Activated CD4-positive, alpha-beta T cell treated with anti-CD3 and anti-CD28 coated beads, Interleukin-2, amount 10 ng/mL, durations not matched to agents 7 days and 5 days (primary cell): ENCODE measurements around the gene ZNF146. TPM values are rescaled to one million over a fixed set of nuclear protein-coding genes. Genes with fewer than 3 reads are reported as not detected.
A peak's percentile ranks its signal among the peaks of the same experiment; 100 is the strongest.
"Not testable (repeated sequence)": the region's sequence is repeated elsewhere in the genome, so short reads cannot be mapped to it uniquely, and the experiment has no call there.

Source experiments
- CTCF ChIA-PET: fragments of 350-600 bp; sonication (Branson Sonifier 250); formaldehyde crosslinking; loops from one replicate; lab custom pipeline; 2021; ENCODE audit warnings: antibody characterized with exemption; lab: Charles Lee
- POLR2A ChIA-PET: fragments of 350-600 bp; sonication (Branson Sonifier 250); formaldehyde crosslinking; loops from one replicate; lab custom pipeline; 2021; ENCODE audit warnings: antibody characterized with exemption; lab: Charles Lee
- DNase-seq: peaks from one replicate; pipeline ENCODE4 v3.0.0-alpha.2; 2020
- H3K27ac Mint-ChIP-seq: one replicate; pipeline ENCODE4 v1.8.0; 2021; ENCODE audit warnings: mild to moderate bottlenecking, moderate library complexity, mixed read lengths
- H3K27me3 Mint-ChIP-seq: one replicate; pipeline ENCODE4 v1.8.0; 2021; ENCODE audit warnings: mixed read lengths
- H3K36me3 Mint-ChIP-seq: one replicate; pipeline ENCODE4 v1.8.0; 2021; ENCODE audit warnings: low read depth, mixed read lengths
- H3K4me1 Mint-ChIP-seq: one replicate; pipeline ENCODE4 v1.8.0; 2021; ENCODE audit warnings: mixed read lengths
- H3K4me3 Mint-ChIP-seq: one replicate; pipeline ENCODE4 v1.8.0; 2021; ENCODE audit warnings: mild to moderate bottlenecking, moderate library complexity, mixed read lengths
- H3K9me3 Mint-ChIP-seq: one replicate; pipeline ENCODE4 v1.8.0; 2021; ENCODE audit warnings: mixed read lengths
- total RNA-seq, 2 experiments: library from RNA; stranded (reverse); gene quantifications; one replicate each; pipeline ENCODE4 v1.2.3, GENCODE V29; 2021

ZNF146 gene
- 10 to 100 TPM; 59.5 to 65.0 TPM for total RNA-seq

DNA sequence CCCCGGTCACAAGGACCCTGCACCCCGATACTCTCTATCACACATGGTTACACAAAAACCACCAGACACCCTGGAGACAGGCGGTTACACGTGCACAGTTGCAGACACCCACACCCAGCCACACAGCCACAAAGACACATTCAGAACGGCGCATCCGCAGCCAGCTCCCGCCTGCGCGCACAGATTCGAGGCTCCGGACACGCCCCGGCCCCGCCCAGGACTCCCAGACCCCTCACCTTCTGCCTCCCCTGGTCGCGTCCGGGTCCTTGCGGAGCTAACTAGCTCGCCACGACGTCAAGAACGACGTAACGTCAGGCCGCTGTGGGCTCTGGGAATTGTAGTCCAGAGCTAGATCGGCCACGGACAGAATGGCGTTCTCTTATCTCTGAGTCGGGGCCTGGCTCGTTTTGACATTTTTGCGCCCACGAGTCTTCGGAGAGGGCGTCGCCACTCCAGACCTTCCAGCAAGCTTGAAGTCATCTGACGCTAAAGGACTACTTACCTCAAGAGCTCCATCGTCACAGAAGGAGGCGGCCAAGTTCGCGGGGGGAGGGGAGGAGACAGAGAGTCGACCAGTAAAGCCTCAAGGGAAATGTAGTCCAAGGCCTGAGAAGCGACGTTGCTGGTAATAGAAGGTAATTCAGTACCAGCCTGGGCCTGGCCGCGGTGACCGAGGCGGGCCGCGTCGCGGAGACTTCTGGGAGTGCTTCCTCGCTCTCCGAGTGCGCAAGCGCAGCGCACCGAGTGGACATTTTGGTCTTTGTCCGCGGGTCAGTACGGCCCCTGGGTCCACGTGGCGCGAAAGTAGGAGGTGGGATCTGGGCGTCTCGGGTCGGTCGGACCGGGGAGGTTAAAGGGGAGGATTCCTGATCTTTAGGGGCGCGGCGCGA is at the start of gene ZNF146, which contains the start of gene ZNF565:
ZNF146 (plus strand) TSS at position 721 of the 890 bp plus-strand sequence. CDS start 21,335 bp downstream, outside the sequence.
ZNF565 (minus strand) TSS at position 280 of the 890 bp plus-strand sequence. CDS start 12,680 bp downstream, outside the sequence.
- Mint-ChIP-seq H3K4me1 (peaks cover 20% of the 10 kb centered on the region), H3K27me3 (no peaks in the 10 kb centered on the region), H3K27ac (no peak within 1 kb of the TSS), H3K4me3 (no peak within 1 kb of the TSS), H3K36me3 (peaks cover 31% of the 10 kb centered on the region), H3K9me3 (peaks cover 6% of the 10 kb centered on the region)
- DNase-seq: peak; percentile 98
- CTCF ChIA-PET: interaction anchor here (0.6 to 1.8 kb wide), 7 partner anchors 8 to 558 kb away, joined by 3 to 11 read pairs (median 4); partner anchors contain the start of gene ZNF850
- POLR2A ChIA-PET: interaction anchor here (0.5 to 0.6 kb wide), 3 partner anchors 202 to 1538 kb away, joined by 3 to 5 read pairs (median 3); partner anchors contain the start of gene SCGB2B2

- Mint-ChIP-seq H3K4me3 (no peak overlapping the region), H3K27ac (peak overlapping the region; percentile 43), H3K27me3 (no peaks in the 10 kb centered on the region), H3K36me3 (no peaks in the 10 kb centered on the region), H3K9me3 (no peaks in the 10 kb centered on the region), H3K4me1 (peaks cover 5% of the 10 kb centered on the region)
- no peak for DNase-seq
- ChIA-PET POLR2A (no interaction called here), CTCF (interaction anchor here (0.6 to 3.2 kb wide), 5 partner anchors 19 to 165 kb away, joined by 3 to 18 read pairs (median 4); no protein-coding TSS in a partner anchor)
Measured at GRCh38 chr19:36169084-36169760, 45.7 kb upstream of the ZNF146 start.

- Mint-ChIP-seq H3K4me1 (peaks cover 5% of the 10 kb centered on the region), H3K9me3 (no peaks in the 10 kb centered on the region), H3K27me3 (no peaks in the 10 kb centered on the region), H3K27ac (no peak overlapping the region), H3K4me3 (no peak overlapping the region), H3K36me3 (no peaks in the 10 kb centered on the region)
- ChIA-PET CTCF (interaction anchor here (1.4 kb wide), 1 partner anchor 45 kb away, joined by 7 read pairs; no protein-coding TSS in a partner anchor), POLR2A (no interaction called here)
- DNase-seq: no peak
Measured at GRCh38 chr19:36172852-36173251, 42.1 kb upstream of the ZNF146 start.

GRCh38 chr19:36173846-36174245 is 41.1 kb upstream of the ZNF146 start:
- H3K4me3 Mint-ChIP-seq, POLR2A ChIA-PET, H3K9me3 Mint-ChIP-seq, H3K27me3 Mint-ChIP-seq, DNase-seq, H3K4me1 Mint-ChIP-seq, H3K36me3 Mint-ChIP-seq: not testable (repeated sequence)
- H3K27ac Mint-ChIP-seq: peak overlapping the region; percentile 66
- CTCF ChIA-PET: interaction anchor here (0.8 to 1.9 kb wide), 2 partner anchors 34 to 45 kb away, joined by 3 to 10 read pairs; partner anchors contain the start of gene CAPNS1

DNA sequence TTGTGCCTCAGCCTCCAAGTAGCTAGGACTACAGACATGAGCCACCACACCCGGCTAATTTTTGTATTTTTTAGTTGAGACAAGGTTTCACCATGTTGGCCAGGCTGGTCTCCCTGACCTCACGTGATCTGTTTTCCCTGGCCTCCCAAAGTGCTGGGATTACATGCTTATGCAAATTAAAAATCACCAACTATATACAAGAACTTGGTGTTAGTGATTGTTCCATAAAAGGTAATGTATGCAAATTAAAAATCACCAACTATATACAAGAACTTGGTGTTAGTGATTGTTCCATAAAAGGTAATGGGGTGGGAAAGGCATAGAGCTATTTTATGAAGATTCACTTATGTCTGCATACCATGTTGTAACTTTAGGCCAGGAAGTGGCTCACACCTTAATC is 35.8 kb upstream of the ZNF146 start:
- ChIA-PET CTCF (interaction anchor here (0.7 to 1.8 kb wide), 2 partner anchors 51 to 1393 kb away, joined by 3 to 12 read pairs; no protein-coding TSS in a partner anchor), POLR2A (interaction anchor here (0.6 kb wide), 1 partner anchor 573 kb away, joined by 4 read pairs; no protein-coding TSS in a partner anchor)
- DNase-seq, H3K4me1 Mint-ChIP-seq, H3K27me3 Mint-ChIP-seq, H3K9me3 Mint-ChIP-seq, H3K36me3 Mint-ChIP-seq, H3K4me3 Mint-ChIP-seq: not testable (repeated sequence)
- peak overlapping the region; percentile 54 for H3K27ac Mint-ChIP-seq

DNA sequence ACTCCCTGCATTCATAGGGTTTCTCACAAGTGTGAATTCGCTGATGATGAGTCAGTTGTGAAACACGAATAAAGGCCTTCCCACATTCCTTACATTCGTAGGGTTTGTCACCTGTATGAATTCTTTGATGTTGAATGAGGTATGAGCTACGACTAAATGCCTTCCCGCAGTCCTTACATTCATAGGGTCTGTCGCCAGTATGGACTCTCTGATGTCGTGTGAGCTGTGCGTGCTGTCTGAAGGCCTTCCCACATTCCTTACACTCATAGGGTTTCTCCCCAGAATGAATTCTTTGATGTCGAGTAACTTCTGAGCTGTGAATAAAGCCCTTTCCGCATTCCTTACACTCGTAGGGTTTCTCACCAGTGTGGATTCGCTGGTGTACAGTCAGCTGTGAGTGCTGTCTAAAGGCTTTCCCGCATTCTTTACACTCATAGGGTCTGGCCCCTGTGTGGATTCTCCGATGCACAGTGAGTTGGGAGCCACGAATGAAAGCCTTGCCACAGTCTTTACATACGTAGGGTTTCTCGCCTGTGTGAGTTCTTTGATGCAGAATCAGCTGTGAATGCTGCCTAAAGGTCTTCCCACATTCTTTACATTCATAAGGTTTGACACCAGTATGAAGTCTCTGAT is 32.2 kb upstream of the ZNF146 start:
- Mint-ChIP-seq H3K36me3 (peaks cover 6% of the 10 kb centered on the region), H3K4me1 (no peaks in the 10 kb centered on the region), H3K27ac (no peak overlapping the region), H3K27me3 (no peaks in the 10 kb centered on the region), H3K9me3 (no peaks in the 10 kb centered on the region), H3K4me3 (no peak overlapping the region)
- ChIA-PET CTCF (no interaction called here), POLR2A (no interaction called here)
- DNase-seq: no peak

- CTCF ChIA-PET: interaction anchor here (1.1 kb wide), 1 partner anchor 8 kb away, joined by 3 read pairs; no protein-coding TSS in a partner anchor
- Mint-ChIP-seq H3K27ac (no peak overlapping the region), H3K4me1 (no peaks in the 10 kb centered on the region)
Measured at GRCh38 chr19:36183245-36183628, 31.7 kb upstream of the ZNF146 start.

DNA sequence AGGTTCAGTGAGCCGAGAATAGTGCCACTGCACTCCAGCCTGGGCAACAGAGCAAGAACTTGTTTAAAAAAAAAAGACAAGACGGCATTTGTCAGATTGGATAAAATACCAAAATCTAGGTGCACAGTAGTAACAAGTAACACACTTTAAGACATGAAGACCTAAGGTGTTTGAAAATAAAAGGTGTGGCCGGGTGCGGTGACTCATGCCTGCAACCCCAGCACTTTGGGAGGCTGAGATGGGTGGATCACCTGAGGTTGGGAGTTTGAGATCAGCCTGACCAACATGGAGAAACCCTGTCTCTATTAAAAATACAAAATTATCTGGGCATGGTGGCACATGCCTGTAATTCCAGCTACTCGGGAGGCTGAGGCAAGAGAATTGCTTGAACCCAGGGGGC is 28.2 kb upstream of the ZNF146 start:
- H3K4me1 Mint-ChIP-seq, DNase-seq, H3K9me3 Mint-ChIP-seq, H3K27me3 Mint-ChIP-seq, H3K27ac Mint-ChIP-seq, H3K36me3 Mint-ChIP-seq, H3K4me3 Mint-ChIP-seq: not testable (repeated sequence)
- ChIA-PET CTCF (interaction anchor here (0.6 to 0.7 kb wide), 2 partner anchors 126 to 233 kb away, joined by 3 to 4 read pairs; no protein-coding TSS in a partner anchor), POLR2A (interaction anchor here (0.5 kb wide), 1 partner anchor 1493 kb away, joined by 3 read pairs; no protein-coding TSS in a partner anchor)

More at GRCh38 chr19:36183245-36183628, 31.7 kb upstream of the ZNF146 start:
- Mint-ChIP-seq H3K36me3 (peaks cover 6% of the 10 kb centered on the region), H3K27me3 (no peaks in the 10 kb centered on the region), H3K4me3 (no peak overlapping the region), H3K9me3 (no peaks in the 10 kb centered on the region)
- DNase-seq: no peak
- POLR2A ChIA-PET: no interaction called here

- ChIA-PET POLR2A (no interaction called here), CTCF (no interaction called here)
- H3K4me3 Mint-ChIP-seq: no peak overlapping the region
- no peaks in the 10 kb centered on the region for H3K4me1 Mint-ChIP-seq
- no peaks in the 10 kb centered on the region for H3K27me3 Mint-ChIP-seq
- DNase-seq: no peak
- H3K9me3 Mint-ChIP-seq: no peaks in the 10 kb centered on the region
- no peak overlapping the region for H3K27ac Mint-ChIP-seq
- peaks cover 7% of the 10 kb centered on the region for H3K36me3 Mint-ChIP-seq
Measured at GRCh38 chr19:36196249-36196648, 18.7 kb upstream of the ZNF146 start.

DNA sequence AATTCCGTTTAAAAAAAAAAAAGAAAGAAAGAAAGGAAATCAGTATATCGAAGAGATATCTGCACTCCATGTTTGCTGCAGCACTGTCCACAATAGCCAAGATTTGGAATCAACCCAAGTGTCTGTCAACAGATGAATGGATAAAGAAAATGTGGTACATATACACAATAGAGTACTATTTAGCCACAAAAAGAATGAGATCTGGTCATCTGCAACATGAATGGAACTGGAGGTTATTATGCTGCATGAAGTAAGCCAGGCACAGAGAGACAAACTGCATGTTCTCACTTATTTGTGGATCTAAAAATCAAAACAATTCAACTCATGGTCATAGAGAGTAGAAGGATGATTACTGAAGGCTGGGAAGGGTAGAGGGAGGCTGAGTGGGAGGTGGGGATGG is 16.8 kb upstream of the ZNF146 start:
- DNase-seq: no peak
- no peaks in the 10 kb centered on the region for H3K27me3 Mint-ChIP-seq
- H3K4me1 Mint-ChIP-seq: no peaks in the 10 kb centered on the region
- no peak overlapping the region for H3K27ac Mint-ChIP-seq
- POLR2A ChIA-PET: no interaction called here
- H3K9me3 Mint-ChIP-seq: no peaks in the 10 kb centered on the region
- H3K4me3 Mint-ChIP-seq: no peak overlapping the region
- CTCF ChIA-PET: no interaction called here
- peaks cover 6% of the 10 kb centered on the region for H3K36me3 Mint-ChIP-seq

GRCh38 chr19:36201684-36202083 is 13.2 kb upstream of the ZNF146 start:
- no peak overlapping the region for H3K4me3 Mint-ChIP-seq
- H3K9me3 Mint-ChIP-seq: no peaks in the 10 kb centered on the region
- H3K27ac Mint-ChIP-seq: no peak overlapping the region
- ChIA-PET CTCF (no interaction called here), POLR2A (no interaction called here)
- no peaks in the 10 kb centered on the region for H3K4me1 Mint-ChIP-seq
- peaks cover 1% of the 10 kb centered on the region for H3K36me3 Mint-ChIP-seq
- DNase-seq: no peak
- H3K27me3 Mint-ChIP-seq: no peaks in the 10 kb centered on the region

DNA sequence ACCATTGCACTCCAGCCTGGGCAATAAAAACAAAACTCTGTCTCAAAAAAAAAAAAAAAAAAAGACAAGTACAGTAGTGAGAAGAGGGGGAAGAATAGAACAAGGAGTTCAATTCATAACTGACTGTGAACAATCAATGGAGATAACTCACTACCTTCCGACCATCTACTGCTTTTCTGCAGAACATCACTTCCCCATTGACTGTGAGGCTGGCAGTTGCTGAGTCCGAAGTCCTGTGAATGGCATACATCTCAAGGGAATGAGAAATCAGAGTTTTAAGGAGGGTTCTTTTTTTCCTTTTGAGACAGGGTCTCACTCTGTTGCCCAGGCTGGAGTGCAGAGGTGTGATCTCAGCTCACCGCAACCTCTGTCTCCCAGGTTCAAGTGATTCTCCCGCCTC is 11.6 kb upstream of the ZNF146 start:
- no peak for DNase-seq
- Mint-ChIP-seq H3K36me3 (peaks cover 3% of the 10 kb centered on the region), H3K9me3 (no peaks in the 10 kb centered on the region), H3K4me1 (no peaks in the 10 kb centered on the region), H3K27me3 (no peaks in the 10 kb centered on the region), H3K27ac (no peak overlapping the region), H3K4me3 (no peak overlapping the region)
- CTCF ChIA-PET: interaction anchor here (2.1 kb wide), 1 partner anchor 11 kb away, joined by 6 read pairs; the partner anchor contains the start of genes ZNF146 and ZNF565
- POLR2A ChIA-PET: no interaction called here
